AG08395 (cell line): Measurements from ENCODE around the gene WFS1.

Source experiments
- DNase-seq: peaks from one replicate; pipeline ENCODE4 v3.0.0; 2012; ENCODE audit warnings: mixed read lengths, low spot score

WFS1 gene

DNA sequence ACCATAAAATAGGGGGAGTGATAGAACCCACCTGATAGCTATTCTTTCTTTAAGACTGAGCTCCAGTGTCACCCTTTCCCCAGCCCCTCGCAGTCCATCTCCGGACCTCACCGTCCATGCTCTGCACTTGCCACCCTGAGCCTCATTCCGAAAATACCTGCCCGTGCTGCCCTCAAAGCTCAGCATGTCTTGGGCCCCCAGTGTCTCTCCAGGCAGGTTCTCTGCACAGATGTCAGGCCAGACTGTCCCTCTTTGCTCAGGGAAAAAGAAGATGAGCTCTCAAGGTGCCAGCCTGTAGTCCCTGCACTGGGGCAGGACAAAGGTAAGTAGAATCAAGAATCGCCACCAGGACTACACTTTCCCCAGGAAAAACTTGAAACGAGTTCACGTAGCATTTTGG lies 9.8 kb upstream of the WFS1 start:
- no peak for DNase-seq

DNA sequence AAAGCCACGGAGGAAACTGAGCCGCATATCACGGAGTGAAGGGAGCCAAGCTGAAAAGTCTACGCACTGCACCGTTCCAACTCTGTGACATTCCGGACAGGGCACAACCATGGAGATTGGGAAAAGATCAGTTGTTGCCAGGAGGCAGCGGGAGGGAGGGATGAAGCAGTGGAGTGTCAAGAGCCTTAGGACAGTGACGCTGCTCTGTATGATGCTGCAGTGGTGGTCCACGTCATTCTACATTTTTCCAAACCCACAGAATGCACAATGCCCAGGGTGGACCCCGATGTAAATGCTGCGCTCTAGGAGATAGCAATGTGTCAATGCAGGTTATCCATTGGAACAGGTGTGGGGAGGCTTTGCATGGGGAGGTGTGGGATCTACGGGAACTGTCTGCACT lies 7.5 kb upstream of the WFS1 start:
- DNase-seq: no peak

DNA sequence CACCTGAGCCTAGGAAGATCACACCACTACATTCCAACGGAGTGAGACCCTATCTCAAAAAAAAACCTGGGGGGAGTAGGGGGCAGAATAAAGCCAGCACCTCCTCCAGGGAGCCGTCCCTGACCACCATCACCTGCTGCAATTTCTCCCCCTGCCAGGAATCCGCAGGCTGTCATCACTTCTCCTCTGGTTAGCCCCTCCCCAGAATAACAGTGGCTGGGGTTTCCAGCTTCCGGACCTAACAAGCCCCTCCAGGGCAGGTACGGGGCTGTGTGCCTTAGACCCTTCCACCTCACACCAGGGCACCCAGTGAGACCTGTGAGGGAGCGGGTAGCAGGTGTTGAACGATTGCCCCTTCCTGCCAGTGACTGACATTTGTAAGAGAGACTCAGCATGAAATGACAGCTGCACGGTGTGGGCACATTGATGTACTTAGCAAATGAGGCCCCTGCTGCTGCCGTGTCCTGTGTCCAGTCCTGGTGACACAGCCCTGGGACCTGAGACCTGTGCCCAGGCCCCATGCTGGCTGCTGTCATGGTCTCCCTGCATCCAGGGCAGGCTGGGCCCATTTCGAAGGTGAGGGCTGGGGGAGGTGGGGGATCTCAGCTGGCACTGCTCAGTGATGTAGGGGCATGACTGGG lies 6.7 kb upstream of the WFS1 start:
- DNase-seq: no peak

GRCh38 chr4:6263526-6264224 lies 6.0 kb upstream of the WFS1 start:
- no peak for DNase-seq

GRCh38 chr4:6264225-6264540 lies 5.5 kb upstream of the WFS1 start:
- DNase-seq: peak; percentile 40

GRCh38 chr4:6265546-6265945 lies 4.1 kb upstream of the WFS1 start:
- DNase-seq: no peak

DNA sequence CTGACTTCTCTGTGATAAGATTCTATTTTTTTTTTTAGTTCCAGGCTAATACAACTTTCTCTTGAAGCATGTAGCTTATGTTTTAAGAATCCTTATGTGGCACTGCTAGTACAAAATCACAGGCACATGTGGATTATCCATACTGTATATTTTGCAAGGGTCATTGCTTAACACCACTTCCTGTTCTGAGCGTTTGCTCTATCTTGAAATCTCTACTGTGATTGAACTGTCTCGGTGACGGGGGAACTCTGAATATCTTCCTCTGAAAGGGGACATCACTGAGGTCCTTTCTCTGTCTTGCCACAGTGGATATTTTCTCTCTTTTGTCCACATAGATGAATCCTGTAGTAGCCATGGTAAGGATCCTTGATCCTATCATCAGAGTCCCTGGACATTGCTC lies 2.1 kb upstream of the WFS1 start:
- no peak for DNase-seq

DNA sequence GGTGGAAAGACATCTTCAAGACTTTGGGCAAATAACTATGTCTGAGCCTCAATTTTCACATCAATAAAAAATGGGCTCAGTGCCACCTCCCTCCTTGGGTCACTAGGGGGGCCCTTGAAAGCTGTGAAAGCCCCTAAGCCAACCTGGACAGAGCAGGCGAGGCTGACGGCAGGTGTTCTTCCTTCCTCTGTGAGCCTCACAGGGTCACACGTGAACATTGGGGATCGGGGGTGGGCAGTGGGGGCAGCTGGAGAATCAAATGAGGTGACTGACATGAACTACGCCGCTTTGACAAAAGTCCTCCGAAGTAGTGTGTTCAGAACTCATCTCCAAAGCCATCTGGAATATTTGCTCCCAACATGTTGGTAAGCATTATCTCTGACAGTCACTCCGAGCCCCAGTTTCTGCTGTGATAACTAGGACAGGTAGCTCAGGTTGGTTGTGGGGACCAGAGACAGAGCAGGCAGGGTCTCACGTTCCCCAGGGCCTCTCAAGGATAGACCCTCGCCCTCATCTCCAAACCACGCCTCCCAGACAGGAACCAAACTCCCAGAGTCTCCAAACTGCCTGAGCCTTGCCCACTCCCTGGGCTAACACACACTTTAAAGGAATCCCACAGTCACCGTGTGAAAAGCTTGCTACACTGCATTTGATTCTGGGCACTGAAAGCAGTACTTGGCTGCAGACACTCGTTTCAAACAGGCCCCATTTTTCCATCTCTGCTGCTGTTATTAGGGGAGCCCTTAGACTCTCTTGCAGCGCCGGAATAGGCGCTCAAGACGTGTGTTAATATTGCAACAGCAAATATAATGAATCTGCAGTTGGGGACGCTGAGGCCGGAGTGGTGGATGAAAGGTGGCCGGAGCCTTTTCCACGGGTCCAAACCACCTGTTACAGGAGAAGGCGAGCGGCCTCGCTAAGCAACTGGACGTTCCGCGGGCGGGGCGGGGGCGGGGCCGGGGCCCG lies 717 bp upstream of the WFS1 start:
- no peak for DNase-seq

DNA sequence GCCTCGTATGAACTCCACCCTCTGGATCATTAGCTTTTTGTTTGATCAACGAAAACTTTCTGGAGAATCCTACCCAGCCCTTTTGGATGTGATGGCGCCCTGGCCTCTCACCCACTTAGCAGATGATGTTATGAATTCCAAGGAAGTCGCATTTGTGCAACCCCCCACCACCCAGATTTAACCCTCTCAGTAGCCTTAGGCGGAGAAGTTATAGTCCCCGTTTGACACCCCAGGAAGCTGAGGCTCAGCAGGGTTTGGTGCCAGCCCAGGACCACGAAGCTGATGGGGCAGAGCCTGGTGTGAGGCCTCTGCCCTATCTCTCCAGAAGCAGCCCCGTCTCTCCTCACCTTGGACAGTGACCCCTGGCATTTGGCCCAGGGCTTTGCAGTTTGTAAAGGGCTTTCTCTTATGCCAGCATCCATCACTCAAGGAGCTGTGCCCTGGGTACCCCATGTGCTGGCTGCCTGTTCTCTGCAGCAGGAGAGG lies 1.0 kb downstream of the WFS1 start:
- peak; percentile 34 for DNase-seq

DNA sequence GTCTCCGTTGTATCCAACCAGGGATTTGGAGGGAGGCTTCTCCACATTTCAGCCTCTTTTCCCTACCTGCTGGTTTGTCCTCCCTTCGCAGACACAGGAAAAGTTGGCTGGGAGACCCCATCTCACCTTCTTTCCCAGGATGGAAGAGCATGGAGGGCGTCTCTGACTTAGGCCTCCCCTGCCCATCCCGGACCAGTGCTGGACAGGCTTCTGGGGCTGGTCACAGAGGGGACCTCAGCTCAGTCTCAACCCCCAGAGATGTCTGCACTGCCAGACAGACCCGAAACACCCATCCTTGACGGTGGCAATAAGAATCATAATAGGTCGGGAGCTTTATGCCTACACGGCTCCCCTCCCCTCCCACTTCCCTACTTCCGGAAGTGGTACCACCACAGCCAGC lies 1.6 kb downstream of the WFS1 start:
- no peak for DNase-seq

- DNase-seq: no peak
Observed at GRCh38 chr4:6271701-6272465, 2.2 kb downstream of the WFS1 start.

DNA sequence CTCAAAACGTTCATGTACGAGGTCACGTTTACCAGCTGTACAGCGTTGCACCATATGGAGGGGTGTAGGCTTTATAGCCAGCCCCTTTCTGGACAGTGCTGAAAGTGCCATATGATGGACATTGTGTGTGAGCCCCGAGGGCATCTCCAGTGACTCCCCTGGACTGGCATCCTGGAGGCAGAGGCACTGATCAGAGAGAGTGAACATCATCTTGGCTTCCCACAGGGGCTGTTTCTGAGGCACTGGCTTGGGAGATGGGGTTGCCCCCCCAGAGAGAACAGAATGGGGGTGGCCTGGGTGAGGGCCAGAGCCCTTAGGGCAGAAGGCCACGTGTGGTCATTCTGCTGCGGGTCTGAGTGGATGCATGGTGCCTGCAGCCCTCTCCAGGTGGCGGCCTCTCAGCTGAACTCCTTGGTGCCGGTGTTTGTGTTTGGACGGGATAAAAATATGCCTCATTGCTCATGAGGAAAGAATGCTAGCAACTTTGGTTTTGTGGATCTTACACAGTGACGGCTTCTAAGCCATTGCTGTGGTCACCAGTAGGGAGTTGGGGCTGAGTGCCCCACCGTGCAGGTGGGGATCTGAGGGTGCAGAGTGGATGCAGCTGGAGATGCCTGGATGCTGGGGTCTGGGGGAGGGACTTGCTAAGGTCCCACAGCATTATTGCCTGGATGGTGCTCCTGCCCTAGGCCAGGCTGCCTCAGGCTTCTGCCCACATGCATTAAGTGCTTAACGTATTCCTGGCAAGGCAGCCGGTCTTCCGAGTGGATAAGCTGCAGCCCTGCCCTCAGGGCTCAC lies 3.4 kb downstream of the WFS1 start:
- DNase-seq: peak; percentile 82

DNA sequence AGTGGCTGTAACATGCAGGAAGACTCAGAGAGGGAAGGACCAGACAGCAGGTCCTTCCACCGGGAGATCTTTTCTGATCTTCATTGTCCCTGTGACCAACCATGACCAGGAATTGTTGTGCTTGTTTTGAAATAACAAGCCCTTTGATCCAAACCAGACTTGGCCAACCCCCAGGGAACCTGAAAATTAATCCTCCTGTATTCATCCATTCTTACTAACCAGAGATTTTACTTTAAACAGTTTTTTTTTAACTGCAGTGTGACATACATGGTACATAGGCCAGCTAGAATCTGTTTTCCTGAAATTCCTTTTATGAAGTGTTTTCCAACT lies 4.0 kb downstream of the WFS1 start:
- DNase-seq: no peak

GRCh38 chr4:6275351-6275750 lies 5.7 kb downstream of the WFS1 start:
- DNase-seq: no peak

DNA sequence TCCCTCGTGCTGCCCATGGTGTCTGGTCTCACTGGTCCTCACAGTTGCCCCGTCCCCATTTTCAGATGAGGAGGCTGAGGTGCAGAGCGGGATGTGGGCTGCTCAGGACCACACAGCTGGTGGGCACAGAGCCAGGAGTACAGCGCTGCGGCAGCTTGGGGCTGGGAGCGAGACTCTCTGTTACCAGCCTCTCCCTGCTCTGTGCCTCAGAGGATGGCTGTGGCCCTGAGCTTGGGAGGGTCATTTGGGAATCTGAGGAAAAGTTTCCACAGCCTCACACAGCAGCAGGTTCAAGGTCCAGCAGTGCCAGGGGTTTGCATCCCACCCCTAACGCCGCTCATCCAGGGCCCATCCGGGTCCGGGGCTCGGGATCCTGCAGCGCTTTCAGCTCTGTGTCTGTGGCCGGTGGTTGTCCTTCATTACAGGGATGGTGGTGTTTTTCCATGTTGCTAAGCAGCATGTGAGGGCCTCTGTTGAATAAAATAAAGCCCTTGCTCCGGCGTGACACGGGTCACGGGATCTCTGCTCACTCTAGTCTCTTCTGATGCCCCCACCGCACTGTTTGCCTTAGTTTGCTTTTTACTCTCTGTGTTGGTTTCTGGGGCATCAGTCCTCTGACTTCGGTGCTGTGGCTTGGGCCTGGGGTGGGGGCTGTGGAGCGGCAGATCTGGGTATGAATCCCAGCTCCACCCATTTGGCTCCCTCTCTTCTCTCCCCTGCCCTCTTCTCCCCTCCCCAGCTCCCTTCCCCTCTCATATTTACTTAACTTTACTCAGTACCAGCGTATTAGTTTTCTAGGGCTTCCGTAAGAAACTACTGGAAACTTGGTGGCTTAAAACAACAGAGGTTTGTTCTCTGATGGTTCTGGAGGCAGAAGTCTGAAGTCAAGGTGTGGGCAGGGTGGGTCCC lies 6.5 kb downstream of the WFS1 start:
- DNase-seq: no peak

- DNase-seq: no peak
Observed at GRCh38 chr4:6277139-6277802, 7.6 kb downstream of the WFS1 start.

DNA sequence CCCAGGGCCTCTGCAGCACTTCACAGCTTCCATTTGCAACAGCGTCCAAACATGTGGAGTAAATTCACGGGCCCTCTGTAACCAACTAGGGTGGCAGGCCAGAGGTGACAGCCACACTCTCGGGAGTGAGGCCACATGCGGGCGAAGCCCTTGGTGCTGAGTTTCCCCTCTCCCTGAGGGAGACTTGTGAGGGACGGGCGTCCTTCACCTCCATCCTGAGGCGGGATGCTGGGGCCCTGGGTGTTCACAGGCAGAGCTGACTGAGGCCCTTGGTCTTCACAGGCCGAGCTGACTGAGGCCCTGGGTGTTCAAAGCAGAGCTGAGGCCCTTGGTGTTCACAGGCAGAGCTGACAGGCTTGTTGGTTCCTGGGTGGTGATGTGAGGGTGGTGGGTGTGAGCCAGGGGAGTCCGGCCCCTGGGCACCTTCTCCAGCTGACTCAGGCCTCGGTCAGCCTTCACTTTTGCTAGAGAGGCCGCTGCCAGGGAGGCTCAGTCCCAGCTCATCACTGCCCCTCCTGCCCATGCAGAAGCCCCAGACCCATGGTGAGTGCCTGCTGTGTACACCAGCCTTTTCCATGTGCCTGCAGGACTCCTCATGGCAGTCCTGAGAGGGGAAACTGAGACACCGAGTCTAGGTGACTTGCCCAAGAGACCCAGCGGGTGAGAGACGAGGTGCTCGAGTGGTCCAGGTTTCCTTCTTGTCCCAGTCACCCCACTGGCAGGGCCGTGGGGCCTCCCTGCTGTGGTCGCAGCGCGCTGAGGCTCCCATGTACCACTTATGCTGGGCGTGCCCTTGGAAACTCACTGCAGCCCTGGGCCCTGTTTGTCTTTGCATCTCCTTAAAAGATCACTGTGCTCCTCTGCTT lies 8.5 kb downstream of the WFS1 start:
- no peak for DNase-seq

DNA sequence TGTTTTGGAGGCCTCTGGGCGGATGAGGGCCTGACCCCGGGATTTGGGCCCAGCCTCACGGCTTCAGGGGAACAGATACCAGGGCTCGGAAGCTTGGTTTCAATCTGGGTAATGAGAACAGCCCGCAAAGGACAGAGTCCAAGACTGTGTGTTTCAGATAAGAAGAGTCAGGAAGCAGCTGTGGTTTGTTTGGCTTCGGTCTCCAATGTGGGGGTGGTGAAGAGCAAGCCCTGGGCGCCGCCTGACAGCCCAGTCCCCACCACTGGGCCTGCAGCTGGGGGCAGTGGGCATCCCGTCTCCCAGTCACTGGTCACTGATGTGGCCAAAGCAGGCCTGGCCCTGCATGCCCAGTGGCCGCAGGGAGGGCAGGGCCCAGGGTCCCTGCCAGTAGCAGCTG lies 9.1 kb downstream of the WFS1 start:
- DNase-seq: no peak
